ENCODE measurements around the gene CCDC3.

Gene CCDC3

GRCh38 chr10:12981570-12981969 is 19.9 kb downstream of the CCDC3 start:
- TF ChIP-seq, protein P1, sequence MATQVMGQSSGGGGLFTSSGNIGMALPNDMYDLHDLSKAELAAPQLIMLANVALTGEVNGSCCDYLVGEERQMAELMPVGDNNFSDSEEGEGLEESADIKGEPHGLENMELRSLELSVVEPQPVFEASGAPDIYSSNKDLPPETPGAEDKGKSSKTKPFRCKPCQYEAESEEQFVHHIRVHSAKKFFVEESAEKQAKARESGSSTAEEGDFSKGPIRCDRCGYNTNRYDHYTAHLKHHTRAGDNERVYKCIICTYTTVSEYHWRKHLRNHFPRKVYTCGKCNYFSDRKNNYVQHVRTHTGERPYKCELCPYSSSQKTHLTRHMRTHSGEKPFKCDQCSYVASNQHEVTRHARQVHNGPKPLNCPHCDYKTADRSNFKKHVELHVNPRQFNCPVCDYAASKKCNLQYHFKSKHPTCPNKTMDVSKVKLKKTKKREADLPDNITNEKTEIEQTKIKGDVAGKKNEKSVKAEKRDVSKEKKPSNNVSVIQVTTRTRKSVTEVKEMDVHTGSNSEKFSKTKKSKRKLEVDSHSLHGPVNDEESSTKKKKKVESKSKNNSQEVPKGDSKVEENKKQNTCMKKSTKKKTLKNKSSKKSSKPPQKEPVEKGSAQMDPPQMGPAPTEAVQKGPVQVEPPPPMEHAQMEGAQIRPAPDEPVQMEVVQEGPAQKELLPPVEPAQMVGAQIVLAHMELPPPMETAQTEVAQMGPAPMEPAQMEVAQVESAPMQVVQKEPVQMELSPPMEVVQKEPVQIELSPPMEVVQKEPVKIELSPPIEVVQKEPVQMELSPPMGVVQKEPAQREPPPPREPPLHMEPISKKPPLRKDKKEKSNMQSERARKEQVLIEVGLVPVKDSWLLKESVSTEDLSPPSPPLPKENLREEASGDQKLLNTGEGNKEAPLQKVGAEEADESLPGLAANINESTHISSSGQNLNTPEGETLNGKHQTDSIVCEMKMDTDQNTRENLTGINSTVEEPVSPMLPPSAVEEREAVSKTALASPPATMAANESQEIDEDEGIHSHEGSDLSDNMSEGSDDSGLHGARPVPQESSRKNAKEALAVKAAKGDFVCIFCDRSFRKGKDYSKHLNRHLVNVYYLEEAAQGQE (IDR thresholded peaks at IDR 0.05; ENCODE audit: low read depth): no peak
- TF ChIP-seq RAD21 (IDR thresholded peaks at IDR 0.05; ENCODE audit: low read depth) (no peak), NFIC (IDR thresholded peaks at IDR 0.05) (peak; percentile 62), CREB1 (IDR thresholded peaks at IDR 0.05; ENCODE audit: low read depth) (no peak), CEBPB (IDR thresholded peaks at IDR 0.05) (no peak), ZBTB7A (IDR thresholded peaks at IDR 0.05; ENCODE audit: low read depth) (no peak), TEAD4 (IDR thresholded peaks at IDR 0.05) (peak; percentile 37; the same call in 1 of the 2 replicates), USF1 (IDR thresholded peaks at IDR 0.05) (no peak), EP300 (IDR thresholded peaks at IDR 0.05; ENCODE audit: borderline replicate concordance) (peak; percentile 56; the same call in 1 of the 2 replicates), TAF1 (IDR thresholded peaks at IDR 0.05; ENCODE audit: low read depth) (no peak)

- TF ChIP-seq NFIC (IDR thresholded peaks at IDR 0.05) (peak; percentile 13; the same call in 1 of the 2 replicates), TAF1 (IDR thresholded peaks at IDR 0.05; ENCODE audit: low read depth) (no peak)
These were observed 20.7 kb downstream of the CCDC3 start for GRCh38 chr10:12980713-12981306.

DNA sequence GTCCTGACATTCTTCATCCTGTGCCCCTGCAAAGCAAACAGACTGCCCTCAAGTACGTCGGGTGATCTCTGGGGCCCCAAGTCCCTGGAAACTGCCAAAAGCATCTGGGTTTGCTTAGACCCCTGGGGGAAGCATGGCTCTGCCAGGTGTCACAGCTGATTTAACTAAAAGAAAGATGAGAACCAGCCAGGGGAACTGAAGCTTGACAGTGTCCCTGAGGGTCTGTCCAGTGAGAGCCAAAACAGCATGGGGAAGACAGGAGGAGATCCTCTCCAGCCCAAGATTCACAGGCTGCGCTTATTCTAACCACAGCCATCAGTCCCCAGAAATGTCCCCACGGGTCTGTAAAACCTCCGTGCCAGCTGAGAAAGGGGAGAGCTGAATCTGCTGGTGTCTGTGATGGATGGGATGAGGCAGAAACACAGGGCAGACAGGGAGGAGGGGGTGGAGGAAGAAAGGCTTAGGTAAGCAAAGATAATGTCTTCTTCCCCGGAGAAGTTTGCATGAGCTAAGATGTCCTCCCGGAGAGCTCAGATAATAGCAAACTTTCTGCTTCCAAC is 21.3 kb downstream of the CCDC3 start:
- TF ChIP-seq EP300 (IDR thresholded peaks at IDR 0.05; ENCODE audit: borderline replicate concordance): peak; percentile 53; the same call in 1 of the 2 replicates
- peak; percentile 67 for TF ChIP-seq NFIC (IDR thresholded peaks at IDR 0.05)
- no peak for TF ChIP-seq TAF1 (IDR thresholded peaks at IDR 0.05; ENCODE audit: low read depth)

DNA sequence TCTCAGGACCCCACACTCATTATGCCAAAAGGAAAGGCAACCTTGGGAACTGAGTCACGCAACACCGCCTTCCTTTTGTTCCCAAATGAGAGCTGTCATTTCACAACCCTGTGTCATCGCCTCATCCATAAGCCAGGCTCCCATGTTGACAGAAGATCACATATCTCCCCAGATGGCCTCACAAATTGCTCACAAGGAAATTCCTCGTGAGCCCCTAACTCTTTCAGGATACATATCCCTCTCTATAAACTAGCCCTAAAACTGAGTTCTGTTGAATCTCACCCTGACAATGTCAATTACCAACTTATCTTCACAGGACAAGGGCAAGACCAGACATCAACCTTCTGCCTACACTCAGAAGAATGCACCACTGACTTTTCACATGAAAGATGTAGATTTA is 22.6 kb downstream of the CCDC3 start:
- no peak for TF ChIP-seq TCF12 (IDR thresholded peaks at IDR 0.05; ENCODE audit: low read depth)
- no peak for TF ChIP-seq NFIC (IDR thresholded peaks at IDR 0.05)
- no peak for TF ChIP-seq ZBTB7A (IDR thresholded peaks at IDR 0.05; ENCODE audit: low read depth)
- TF ChIP-seq, protein P1 (IDR thresholded peaks at IDR 0.05; ENCODE audit: low read depth): no peak

DNA sequence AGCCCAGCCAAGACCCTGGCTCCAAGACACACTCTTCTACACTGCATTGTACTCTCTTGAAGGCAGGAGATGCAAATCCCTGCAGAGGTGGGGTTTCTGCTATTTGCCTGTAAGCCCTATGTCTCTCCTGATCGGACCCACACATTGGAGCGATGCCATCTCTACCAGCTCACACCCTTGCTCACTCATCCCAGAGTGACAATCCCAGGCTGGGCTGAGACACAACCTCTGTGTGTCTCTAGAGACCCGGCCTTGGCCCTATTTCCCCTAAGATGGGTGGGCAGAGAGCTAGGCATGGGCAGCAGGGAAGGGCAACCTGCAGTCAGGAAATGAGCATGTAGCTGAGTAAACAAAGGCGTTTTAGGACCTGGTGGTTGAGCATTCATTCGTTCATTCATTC is 25.6 kb downstream of the CCDC3 start:
- TF ChIP-seq, protein P1 (IDR thresholded peaks at IDR 0.05; ENCODE audit: low read depth): no peak
- no peak for TF ChIP-seq CEBPB (IDR thresholded peaks at IDR 0.05)
- no peak for TF ChIP-seq TAF1 (IDR thresholded peaks at IDR 0.05; ENCODE audit: low read depth)
- no peak for TF ChIP-seq CREB1 (IDR thresholded peaks at IDR 0.05; ENCODE audit: low read depth)
- TF ChIP-seq EGR1 (IDR thresholded peaks at IDR 0.05): no peak
- no peak for TF ChIP-seq ZBTB7A (IDR thresholded peaks at IDR 0.05; ENCODE audit: low read depth)
- TF ChIP-seq MAX (IDR thresholded peaks at IDR 0.05): no peak
- no peak for TF ChIP-seq YY1 (IDR thresholded peaks at IDR 0.05; ENCODE audit: low read depth)

DNA sequence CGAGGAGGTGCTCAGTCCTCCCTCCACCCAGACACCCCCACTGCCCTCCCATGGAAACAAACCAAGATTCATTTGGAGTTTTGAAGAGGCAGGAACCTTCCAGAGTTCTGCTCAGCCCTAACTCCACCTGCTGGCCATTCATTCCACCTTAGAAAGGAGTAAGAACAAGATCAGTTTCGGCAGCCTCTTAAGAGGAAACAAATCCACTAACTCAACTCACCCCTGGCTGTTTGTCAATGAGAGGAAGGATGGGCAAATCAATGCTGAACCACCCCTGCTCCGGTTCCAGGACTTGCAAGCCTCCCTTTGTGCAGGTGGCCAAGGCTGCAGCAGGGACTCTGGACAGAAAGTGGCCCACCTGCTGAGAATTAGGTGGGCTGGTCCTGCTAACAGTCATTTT is 26.2 kb downstream of the CCDC3 start:
- TF ChIP-seq EP300 (IDR thresholded peaks at IDR 0.05; ENCODE audit: borderline replicate concordance): no peak
- no peak for TF ChIP-seq ZBTB7A (IDR thresholded peaks at IDR 0.05; ENCODE audit: low read depth)
- peak; percentile 51; the same call in 1 of the 2 replicates for TF ChIP-seq RAD21 (IDR thresholded peaks at IDR 0.05; ENCODE audit: low read depth)
- TF ChIP-seq TCF12 (IDR thresholded peaks at IDR 0.05; ENCODE audit: low read depth): 0 out of 2 replicates have a peak, but pooled peaks have one; percentile 26

All from Ishikawa (cell line).